ENCODE measurements around the gene MAP1LC3B.

DNA sequence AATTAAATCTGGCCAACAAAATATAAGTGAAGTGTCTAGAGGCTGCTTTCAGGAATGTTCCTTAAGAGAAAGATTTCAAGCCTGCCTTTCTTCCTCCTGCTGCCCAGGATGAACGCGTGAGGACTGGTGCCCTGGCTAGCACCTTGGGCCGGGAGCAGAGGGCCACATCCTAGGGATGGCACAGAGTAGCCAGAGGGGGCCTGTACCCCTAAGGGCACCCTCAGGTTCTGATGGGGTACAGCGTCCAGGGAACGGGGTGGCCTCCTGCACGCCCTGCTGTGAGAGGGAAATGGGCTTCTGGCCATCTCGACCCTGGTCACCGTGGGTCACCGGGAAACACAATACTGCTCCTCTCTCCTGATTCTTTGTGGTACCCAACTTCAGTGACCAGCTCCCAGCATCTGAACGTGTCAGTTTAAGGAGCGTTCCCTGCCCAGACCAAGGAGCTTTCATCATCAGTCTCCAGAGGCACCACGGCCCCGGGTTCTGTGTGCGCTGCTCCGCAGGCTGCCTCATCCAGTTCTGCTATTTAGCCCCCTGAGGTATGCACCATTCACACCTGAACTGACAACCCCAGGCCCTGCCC, 40.3 kb downstream of the MAP1LC3B start:
- TF ChIP-seq, protein P1, sequence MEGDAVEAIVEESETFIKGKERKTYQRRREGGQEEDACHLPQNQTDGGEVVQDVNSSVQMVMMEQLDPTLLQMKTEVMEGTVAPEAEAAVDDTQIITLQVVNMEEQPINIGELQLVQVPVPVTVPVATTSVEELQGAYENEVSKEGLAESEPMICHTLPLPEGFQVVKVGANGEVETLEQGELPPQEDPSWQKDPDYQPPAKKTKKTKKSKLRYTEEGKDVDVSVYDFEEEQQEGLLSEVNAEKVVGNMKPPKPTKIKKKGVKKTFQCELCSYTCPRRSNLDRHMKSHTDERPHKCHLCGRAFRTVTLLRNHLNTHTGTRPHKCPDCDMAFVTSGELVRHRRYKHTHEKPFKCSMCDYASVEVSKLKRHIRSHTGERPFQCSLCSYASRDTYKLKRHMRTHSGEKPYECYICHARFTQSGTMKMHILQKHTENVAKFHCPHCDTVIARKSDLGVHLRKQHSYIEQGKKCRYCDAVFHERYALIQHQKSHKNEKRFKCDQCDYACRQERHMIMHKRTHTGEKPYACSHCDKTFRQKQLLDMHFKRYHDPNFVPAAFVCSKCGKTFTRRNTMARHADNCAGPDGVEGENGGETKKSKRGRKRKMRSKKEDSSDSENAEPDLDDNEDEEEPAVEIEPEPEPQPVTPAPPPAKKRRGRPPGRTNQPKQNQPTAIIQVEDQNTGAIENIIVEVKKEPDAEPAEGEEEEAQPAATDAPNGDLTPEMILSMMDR (IDR thresholded peaks at IDR 0.05; ENCODE audit: low read length): no peak
- no peak for TF ChIP-seq EZH2 (IDR thresholded peaks at IDR 0.05; ENCODE audit: borderline replicate concordance, low read length)

All from OCI-LY1 (cell line).